Vagina (tissue), 2 donors: Measurements from ENCODE around the gene ASCL2. TPM values are rescaled to one million over a fixed set of nuclear protein-coding genes. Genes with fewer than 3 reads are reported as not detected.
A peak's percentile ranks its signal among the peaks of the same experiment; 100 is the strongest.

Source experiments
- DNase-seq, 2 donors: peaks; one replicate each; pipeline ENCODE4 v3.0.0-alpha.2; 2017; ENCODE audit errors: extremely low spot score in 2 of 2
- H3K27ac ChIP-seq: fragments of 200-600 bp; sonication (generic); one replicate; pipeline ENCODE4 v1.5.1; 2019
- H3K27me3 ChIP-seq: fragments of 200-600 bp; sonication (generic); one replicate; pipeline ENCODE4 v1.5.1; 2019
- H3K36me3 ChIP-seq, 2 donors: fragments of 200-600 bp; sonication (generic); one replicate each; pipeline ENCODE4 v1.5.1; 2017 to 2019
- H3K4me1 ChIP-seq: fragments of 200-600 bp; sonication (generic); one replicate; pipeline ENCODE4 v1.5.1; 2019
- H3K4me3 ChIP-seq, 2 donors: fragments of 200-600 bp; sonication (generic); 1 replicate in 1 of 2; 2 replicates in 1 of 2; pipeline ENCODE4 v1.5.1; 2016 to 2019
- H3K9me3 ChIP-seq: fragments of 200-600 bp; sonication (generic); one replicate; pipeline ENCODE4 v1.5.1; 2019
- CTCF ChIP-seq, 3 experiments: fragments of 450-650 bp in 2 of 3; fragments of 200-600 bp in 1 of 3; sonication (generic) in 1 of 3; IDR thresholded peaks; one replicate each; pipeline ENCODE4 v1.5.1; 2017 to 2019; ENCODE audit warnings: antibody characterized with exemption in 3 of 3, mild to moderate bottlenecking in 2 of 3, moderate library complexity in 2 of 3
- POLR2A ChIP-seq, 2 donors: fragments of 450-650 bp; IDR thresholded peaks; one replicate each; pipeline ENCODE4 v1.6.1; 2017; ENCODE audit warnings: antibody characterized with exemption in 2 of 2, mild to moderate bottlenecking in 2 of 2, moderate library complexity in 2 of 2
- POLR2AphosphoS5 ChIP-seq, 2 donors: sonication (generic); formaldehyde crosslinking; IDR thresholded peaks; one replicate each; pipeline ENCODE4 v1.9.0; 2017; ENCODE audit warnings: antibody characterized with exemption in 2 of 2, mild to moderate bottlenecking in 2 of 2, low read depth in 1 of 2; ENCODE audit not compliant: insufficient read depth in 1 of 2
- intact Hi-C: fragments of 100-400 bp; cut with DNase I; formaldehyde crosslinking; loops from one replicate; pipeline ENCODE4 v1.15.1; 2023
- total RNA-seq: library from RNA; depleted of rRNA; stranded (reverse); fragments of >200 nt; gene quantifications from one replicate; pipeline ENCODE4 v1.2.3, GENCODE V29; 2016

Gene ASCL2
- total RNA-seq, 1 donor from 2014 or later: 3.7 TPM

GRCh38 chr11:2251138-2251537 is 19.2 kb downstream of the ASCL2 start:
- H3K27me3 ChIP-seq: no peaks in the 10 kb centered on the region
- no peak overlapping the region for H3K4me3 ChIP-seq
- H3K4me1 ChIP-seq: no peaks in the 10 kb centered on the region
- DNase-seq: no peak
- TF ChIP-seq CTCF (IDR thresholded peaks at IDR 0.05) (no peak), POLR2A (IDR thresholded peaks at IDR 0.05) (no peak), POLR2AphosphoS5 (IDR thresholded peaks at IDR 0.05; ENCODE audit: insufficient read depth in 1 of 2, low read depth in 1 of 2) (no peak)
- no peak overlapping the region for H3K27ac ChIP-seq
- intact Hi-C loops: no loop called here
- H3K9me3 ChIP-seq: no peaks in the 10 kb centered on the region
- no peaks in the 10 kb centered on the region for H3K36me3 ChIP-seq

- no peaks in the 10 kb centered on the region for H3K9me3 ChIP-seq
- H3K4me1 ChIP-seq: no peaks in the 10 kb centered on the region
- no peak overlapping the region for H3K27ac ChIP-seq
- no peaks in the 10 kb centered on the region for H3K36me3 ChIP-seq
- intact Hi-C loops: no loop called here
- DNase-seq: no peak
- no peak overlapping the region for H3K4me3 ChIP-seq
- no peaks in the 10 kb centered on the region for H3K27me3 ChIP-seq
- no peak for TF ChIP-seq CTCF (IDR thresholded peaks at IDR 0.05)
- TF ChIP-seq POLR2AphosphoS5 (IDR thresholded peaks at IDR 0.05; ENCODE audit: insufficient read depth in 1 of 2, low read depth in 1 of 2): no peak
- no peak for TF ChIP-seq POLR2A (IDR thresholded peaks at IDR 0.05)
Observed at GRCh38 chr11:2250485-2250884, 19.9 kb downstream of the ASCL2 start.

- no peaks in the 10 kb centered on the region for H3K36me3 ChIP-seq
- H3K27me3 ChIP-seq: no peaks in the 10 kb centered on the region
- no peak overlapping the region for H3K27ac ChIP-seq
- intact Hi-C loops: no loop called here
- H3K4me3 ChIP-seq: no peak overlapping the region
- no peaks in the 10 kb centered on the region for H3K4me1 ChIP-seq
- TF ChIP-seq POLR2A (IDR thresholded peaks at IDR 0.05) (no peak), POLR2AphosphoS5 (IDR thresholded peaks at IDR 0.05; ENCODE audit: insufficient read depth in 1 of 2, low read depth in 1 of 2) (no peak), CTCF (IDR thresholded peaks at IDR 0.05) (no peak)
- no peak for DNase-seq
- no peaks in the 10 kb centered on the region for H3K9me3 ChIP-seq
Observed at GRCh38 chr11:2250041-2250440, 20.3 kb downstream of the ASCL2 start.

- H3K4me3 ChIP-seq: no peak overlapping the region
- H3K4me1 ChIP-seq: no peaks in the 10 kb centered on the region
- no peak overlapping the region for H3K27ac ChIP-seq
- no peaks in the 10 kb centered on the region for H3K36me3 ChIP-seq
- intact Hi-C loops: no loop called here
- H3K9me3 ChIP-seq: no peaks in the 10 kb centered on the region
- DNase-seq: peak in 1 of 2 donors; percentile 85
- no peak for TF ChIP-seq POLR2AphosphoS5 (IDR thresholded peaks at IDR 0.05; ENCODE audit: insufficient read depth in 1 of 2, low read depth in 1 of 2)
- TF ChIP-seq POLR2A (IDR thresholded peaks at IDR 0.05): no peak
- TF ChIP-seq CTCF (IDR thresholded peaks at IDR 0.05): no peak
- no peaks in the 10 kb centered on the region for H3K27me3 ChIP-seq
Observed at GRCh38 chr11:2249189-2249916, 21.0 kb downstream of the ASCL2 start.

GRCh38 chr11:2248762-2249161 is 21.6 kb downstream of the ASCL2 start:
- H3K4me3 ChIP-seq: no peak overlapping the region
- H3K4me1 ChIP-seq: no peaks in the 10 kb centered on the region
- intact Hi-C loops: no loop called here
- no peaks in the 10 kb centered on the region for H3K36me3 ChIP-seq
- TF ChIP-seq POLR2AphosphoS5 (IDR thresholded peaks at IDR 0.05; ENCODE audit: insufficient read depth in 1 of 2, low read depth in 1 of 2): no peak
- TF ChIP-seq CTCF (IDR thresholded peaks at IDR 0.05): no peak
- no peak for TF ChIP-seq POLR2A (IDR thresholded peaks at IDR 0.05)
- peak in 1 of 2 donors; percentile 92 for DNase-seq
- no peaks in the 10 kb centered on the region for H3K27me3 ChIP-seq
- H3K9me3 ChIP-seq: no peaks in the 10 kb centered on the region
- no peak overlapping the region for H3K27ac ChIP-seq
